Activated CD4-positive, CD25-positive, alpha-beta regulatory T cell treated with anti-CD3 and anti-CD28 coated beads, Interleukin-2, amount 50 U/mL, for 72 hours (primary cell): ENCODE data around the gene S1PR3.

Experiments
- DNase-seq: peaks from one replicate; pipeline ENCODE4 v3.0.0; 2021

The S1PR3 gene

GRCh38 chr9:89010526-89011111 is 19.4 kb downstream of the S1PR3 start:
- no peak for DNase-seq

DNA sequence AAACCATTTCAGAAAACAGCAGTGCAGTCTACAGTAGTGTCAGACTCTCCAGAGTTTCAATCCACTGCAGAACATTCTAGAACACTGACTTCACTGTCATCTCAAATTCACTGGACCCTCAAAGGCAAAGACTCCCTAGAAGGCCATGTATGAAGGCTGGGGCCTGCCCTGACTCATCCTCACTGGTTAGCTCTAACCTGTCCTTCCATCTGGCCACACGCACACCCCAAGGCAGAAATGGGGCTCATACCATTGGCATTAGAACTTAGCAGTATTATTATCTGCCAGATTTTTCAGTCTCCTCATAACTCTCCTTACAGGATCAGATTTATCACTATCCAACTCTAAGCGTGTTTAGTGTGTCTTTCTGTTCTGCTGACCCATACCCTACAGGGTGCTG is 20.4 kb downstream of the S1PR3 start:
- DNase-seq = no peak

- DNase-seq = no peak
Observed at GRCh38 chr9:89012294-89013042, 21.2 kb downstream of the S1PR3 start.

DNA sequence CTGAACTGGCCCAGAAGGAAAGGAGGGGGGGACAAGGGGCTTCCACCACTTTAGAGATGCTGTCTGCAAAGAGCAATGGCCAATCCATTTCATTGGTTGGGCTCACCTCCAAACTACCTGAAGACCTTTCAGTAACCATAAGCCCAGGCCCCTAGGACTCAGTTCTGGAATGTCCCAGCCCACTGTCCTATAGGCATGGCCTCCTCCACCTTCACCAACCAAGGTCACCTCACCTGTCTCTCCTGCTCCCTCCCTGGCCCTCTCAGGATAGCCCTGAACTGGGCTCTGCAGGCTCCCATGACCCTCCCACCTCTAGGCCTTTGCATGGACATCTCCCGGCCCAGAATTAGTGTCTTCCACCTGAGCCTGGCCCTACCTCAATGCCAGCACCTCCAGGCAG is 22.4 kb downstream of the S1PR3 start:
- no peak for DNase-seq

DNA sequence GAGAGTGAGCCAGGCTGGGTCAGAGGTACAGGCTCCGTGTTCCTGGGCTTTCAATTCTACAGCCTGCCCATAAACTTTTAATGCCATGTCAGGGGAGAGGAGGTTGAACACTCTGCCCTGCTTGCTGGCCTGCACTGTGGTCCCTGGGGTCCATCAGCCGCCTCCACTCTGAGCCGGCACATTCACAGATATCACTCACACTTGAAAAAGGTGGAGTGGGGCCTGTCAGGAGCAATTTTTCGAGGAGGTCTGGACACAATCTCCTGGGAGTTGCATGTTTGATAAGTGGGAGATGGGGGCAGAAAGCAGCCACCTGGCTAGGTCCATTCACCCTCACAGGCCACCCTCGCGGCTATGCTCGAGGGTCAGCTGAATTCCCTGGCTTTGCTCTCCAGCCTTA is 22.9 kb downstream of the S1PR3 start:
- DNase-seq = no peak

- DNase-seq = no peak
Observed at GRCh38 chr9:89015336-89015735, 24.1 kb downstream of the S1PR3 start.

DNA sequence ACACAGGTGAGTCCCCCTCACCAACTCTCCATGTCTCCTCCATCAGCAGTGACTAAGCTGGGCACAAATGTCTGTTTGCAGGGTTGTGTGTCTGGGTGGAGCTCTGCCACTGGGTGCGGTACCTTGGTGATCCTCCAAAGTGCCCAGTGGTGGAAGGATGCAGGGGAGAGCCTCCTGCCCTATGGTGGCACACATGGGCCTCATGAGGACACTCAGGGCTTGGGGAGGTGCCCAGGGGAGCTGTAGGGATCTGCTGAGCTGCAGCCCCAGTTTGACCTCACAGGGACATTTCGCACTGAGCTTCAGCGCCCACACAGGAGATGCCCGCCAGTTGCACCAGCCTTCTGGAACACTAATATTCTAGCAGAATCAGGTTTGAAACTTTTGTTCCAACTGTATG is 29.5 kb downstream of the S1PR3 start:
- DNase-seq = no peak

- no peak for DNase-seq
Observed at GRCh38 chr9:89021154-89021803, 30.0 kb downstream of the S1PR3 start.

DNA sequence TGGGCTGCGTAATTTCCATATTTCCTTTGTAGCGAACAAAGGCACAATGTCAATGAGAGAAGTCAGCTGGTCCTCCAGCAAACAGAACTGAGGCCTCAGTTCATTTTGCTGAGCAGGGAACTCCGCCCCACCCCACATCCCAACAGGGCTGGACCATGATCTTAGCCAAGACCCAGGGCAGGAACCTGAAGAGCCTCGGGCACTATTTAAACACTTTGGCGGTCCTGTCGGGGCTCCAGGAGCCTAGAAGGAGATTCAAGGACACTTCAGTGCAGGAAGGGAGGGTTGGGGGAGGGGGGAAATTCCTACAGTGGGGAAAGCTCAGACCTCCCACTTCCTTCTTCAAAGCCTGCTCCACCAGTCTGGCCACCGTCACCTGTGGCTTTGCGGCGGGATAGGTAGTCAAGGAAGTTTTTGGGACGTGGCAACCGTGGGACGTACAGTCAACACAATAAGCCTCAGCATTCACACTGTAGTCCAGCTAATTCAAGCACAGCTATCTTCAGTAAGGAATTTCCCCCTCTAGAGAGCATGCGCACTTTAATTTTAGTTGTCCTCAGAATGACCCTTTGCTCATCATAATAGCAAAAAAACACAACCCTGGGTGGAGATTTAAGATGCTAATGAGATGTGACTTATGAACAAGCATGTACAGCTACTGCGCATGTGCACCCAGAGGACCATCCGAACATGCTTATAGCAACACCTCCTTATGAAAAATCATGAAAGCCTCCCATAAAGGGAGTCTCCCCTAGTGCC is 30.9 kb downstream of the S1PR3 start:
- no peak for DNase-seq

DNA sequence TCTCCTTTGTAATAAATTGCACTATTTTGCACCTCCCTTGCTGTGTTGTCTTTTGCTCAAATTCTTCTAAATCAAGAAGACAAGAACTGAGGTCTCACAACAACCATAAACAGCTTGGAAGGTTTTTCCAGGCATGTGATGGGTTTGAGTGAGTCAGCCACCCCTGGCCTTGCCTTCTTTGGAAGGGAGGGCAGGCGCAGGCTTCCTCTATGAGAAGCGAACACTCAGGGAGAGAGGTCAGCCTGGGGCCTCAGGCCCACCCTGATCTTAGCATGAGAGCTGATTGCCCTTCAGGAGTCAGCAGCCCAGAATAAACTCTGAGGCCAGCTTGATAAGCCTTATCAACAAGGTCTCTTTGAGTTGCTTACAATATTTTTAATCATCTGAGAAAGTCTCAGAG is 31.6 kb downstream of the S1PR3 start:
- DNase-seq = no peak

GRCh38 chr9:89023740-89024139 is 32.5 kb downstream of the S1PR3 start:
- no peak for DNase-seq

- no peak for DNase-seq
Observed at GRCh38 chr9:89024727-89025126, 33.5 kb downstream of the S1PR3 start.

- DNase-seq = no peak
Observed at GRCh38 chr9:89025553-89025952, 34.3 kb downstream of the S1PR3 start.

GRCh38 chr9:89026876-89027275 is 35.6 kb downstream of the S1PR3 start:
- no peak for DNase-seq

DNA sequence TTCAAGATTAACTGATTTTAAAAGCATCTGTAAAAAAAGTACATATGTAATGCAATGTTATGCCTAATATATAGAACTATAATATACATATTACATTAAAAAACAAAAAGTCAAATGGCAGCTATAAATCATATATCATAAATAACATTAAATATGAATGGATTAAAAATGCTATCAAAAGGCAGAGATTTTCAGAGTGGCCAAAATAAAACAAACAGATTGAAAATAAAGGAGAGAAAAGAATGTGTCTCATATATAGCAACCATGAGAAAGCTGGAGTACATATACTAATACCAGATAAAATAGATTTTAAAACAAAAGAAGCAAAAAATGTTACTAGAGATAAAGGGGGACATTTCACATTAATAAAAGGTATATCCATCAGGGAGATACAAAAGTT is 38.5 kb downstream of the S1PR3 start:
- no peak for DNase-seq

GRCh38 chr9:89032173-89032572 is 40.9 kb downstream of the S1PR3 start:
- no peak for DNase-seq

- no peak for DNase-seq
Observed at GRCh38 chr9:89032661-89033060, 41.4 kb downstream of the S1PR3 start.

DNA sequence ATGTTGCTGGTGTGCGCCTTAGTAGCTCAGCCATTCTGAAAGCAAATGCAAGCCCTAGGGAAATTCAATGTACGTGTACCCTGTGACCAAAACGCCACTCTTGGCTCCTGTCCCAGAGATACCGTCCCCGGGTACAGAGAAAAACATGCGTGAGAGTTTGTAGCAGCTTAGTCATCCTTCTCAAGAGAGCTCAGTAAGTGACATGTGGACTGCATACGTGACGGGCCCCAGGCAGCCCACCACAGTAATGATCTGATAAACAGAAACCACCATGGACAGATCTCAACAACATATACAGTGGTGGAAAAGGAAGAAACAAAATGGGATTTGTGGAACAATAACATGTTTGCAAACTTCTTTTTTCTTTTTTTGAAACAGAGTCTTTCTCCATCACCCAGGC is 45.1 kb downstream of the S1PR3 start:
- DNase-seq = no peak

GRCh38 chr9:89036891-89037290 is 45.6 kb downstream of the S1PR3 start:
- no peak for DNase-seq

DNA sequence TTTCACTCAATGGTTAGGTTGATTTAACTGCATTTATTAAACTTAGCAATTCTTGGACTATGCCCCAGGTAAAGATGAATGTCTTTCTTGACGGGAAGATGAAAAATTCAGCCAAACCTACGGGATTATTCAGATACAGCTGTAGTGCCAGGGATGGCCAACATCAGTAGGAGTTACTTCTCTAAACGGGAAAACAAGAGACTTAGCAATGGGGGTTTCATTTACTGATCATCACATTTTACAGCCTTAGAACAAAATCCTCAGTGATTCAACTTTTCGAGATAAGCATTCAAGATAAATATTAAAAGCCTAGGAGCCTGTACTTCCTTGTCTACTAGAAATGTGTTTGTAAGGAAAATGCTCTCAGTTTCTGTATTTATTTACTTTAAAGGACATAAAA is 46.1 kb downstream of the S1PR3 start:
- no peak for DNase-seq

DNA sequence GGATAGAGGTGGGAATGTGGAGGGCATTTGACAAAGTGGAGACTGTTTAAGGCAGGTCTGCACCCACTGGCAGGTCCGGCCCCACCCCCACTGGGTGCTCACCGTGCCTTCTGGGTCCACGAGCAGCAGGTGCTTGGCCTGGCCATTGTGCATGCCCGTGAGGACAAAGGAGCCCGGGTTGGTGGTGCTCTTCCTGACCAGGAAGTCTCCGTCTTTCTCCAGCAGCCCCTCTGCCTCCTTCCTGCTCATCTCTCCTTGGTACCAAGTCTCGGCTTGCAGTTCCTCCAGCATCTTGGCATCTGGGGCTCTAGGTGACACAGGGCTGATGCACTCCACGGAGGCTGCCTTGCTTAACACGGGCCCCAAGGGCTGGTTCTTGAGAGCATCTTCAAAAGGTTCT is 46.6 kb downstream of the S1PR3 start:
- DNase-seq = no peak

GRCh38 chr9:89038382-89039103 is 47.3 kb downstream of the S1PR3 start:
- DNase-seq = no peak

DNA sequence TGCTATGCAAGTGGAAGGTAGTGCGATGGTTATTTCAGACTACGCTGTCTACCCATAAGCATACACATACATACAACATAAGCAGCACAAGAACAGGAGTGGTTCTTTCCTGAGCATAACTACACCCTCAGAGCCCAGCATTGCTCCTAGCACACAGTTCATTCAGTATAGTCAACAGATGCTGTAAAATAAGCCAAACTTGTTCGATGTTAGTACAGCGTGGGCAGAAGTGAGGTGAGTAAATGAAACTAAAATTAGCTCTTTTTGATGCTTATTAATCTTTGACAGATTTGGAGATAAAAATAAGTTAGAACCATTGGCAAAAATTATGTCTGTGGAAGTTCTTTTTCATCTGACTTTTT is 47.8 kb downstream of the S1PR3 start:
- no peak for DNase-seq
